Measurements from ENCODE around the gene WDR86.

Gene WDR86

DNA sequence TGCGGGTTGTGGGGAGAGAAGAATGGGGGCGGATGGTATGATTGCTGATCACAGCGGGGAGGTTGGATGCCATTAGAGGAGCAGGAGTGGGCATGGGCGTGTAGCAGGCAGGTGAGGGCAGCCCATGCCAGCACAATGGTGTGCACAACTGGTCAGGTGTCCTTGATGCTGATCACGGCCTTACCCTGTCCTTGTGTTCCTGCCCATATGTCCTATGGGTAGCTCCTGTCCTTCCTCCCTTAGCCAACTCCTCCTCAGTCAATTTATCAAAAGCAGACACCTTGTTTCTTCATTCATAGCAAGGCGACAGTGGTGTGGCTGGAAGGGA lies 30.7 kb downstream of the WDR86 start:
- TF ChIP-seq ZNF70 (CRISPR knock-in tag; IDR thresholded peaks at IDR 0.05), result no peak
- ATAC-seq, result no peak; the same call in 2 of the 3 replicates

DNA sequence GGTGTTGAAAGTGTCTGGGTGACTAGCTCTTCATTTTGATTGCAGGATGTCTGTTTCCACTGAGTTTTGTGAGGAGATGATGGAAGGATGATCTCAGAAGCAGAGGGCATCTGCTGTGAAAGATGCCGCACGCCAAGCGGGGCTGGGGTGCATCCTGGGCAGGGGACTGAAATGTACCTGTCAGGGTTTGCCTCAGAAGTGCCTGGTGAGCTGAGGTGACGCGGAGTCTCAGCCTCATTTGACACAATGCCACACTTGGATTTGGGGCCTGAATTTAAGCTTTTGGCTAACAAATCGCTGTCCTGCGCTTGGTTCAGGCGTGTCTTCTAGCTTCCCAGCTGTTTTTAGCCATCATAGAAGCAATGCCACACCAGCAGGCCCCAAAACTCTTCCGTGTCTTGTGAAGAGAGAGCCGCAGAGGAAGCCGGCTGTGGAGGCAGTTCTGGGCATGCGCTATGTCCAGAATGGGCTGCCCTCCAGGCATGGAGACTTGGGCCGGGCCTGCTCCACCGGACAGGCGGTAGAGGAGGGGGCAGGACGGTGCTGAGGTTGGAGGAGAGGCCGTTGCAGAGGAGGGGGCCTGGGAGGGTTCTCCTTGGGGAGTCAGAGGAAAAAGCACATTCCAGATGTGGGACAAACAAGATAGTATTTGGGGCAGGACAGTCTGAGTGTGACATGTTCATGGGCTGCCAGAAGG lies 31.2 kb downstream of the WDR86 start:
- ATAC-seq, result no peak
- TF ChIP-seq TCF4 (CRISPR knock-in tag; IDR thresholded peaks at IDR 0.05; ENCODE audit: borderline replicate concordance) (no peak), PPARA (CRISPR knock-in tag; IDR thresholded peaks at IDR 0.05; ENCODE audit: borderline replicate concordance) (no peak), ZFP30 (CRISPR knock-in tag; IDR thresholded peaks at IDR 0.05) (no peak), ESRRG (CRISPR knock-in tag; IDR thresholded peaks at IDR 0.05) (no peak), ZNF70 (CRISPR knock-in tag; IDR thresholded peaks at IDR 0.05) (no peak), RARB (CRISPR knock-in tag; IDR thresholded peaks at IDR 0.05) (no peak), BACH2 (CRISPR knock-in tag; IDR thresholded peaks at IDR 0.05; ENCODE audit: borderline replicate concordance) (no peak), SNAI2 (CRISPR knock-in tag; IDR thresholded peaks at IDR 0.05) (no peak), TOX (CRISPR knock-in tag; IDR thresholded peaks at IDR 0.05; ENCODE audit: borderline replicate concordance) (no peak), ZFP3 (CRISPR knock-in tag; IDR thresholded peaks at IDR 0.05) (no peak), OSR1 (CRISPR knock-in tag; IDR thresholded peaks at IDR 0.05) (no peak), ZNF8 (CRISPR knock-in tag; IDR thresholded peaks at IDR 0.05) (no peak), CSDC2 (CRISPR knock-in tag; IDR thresholded peaks at IDR 0.05) (no peak), GLIS3 (CRISPR knock-in tag; IDR thresholded peaks at IDR 0.05) (no peak), ARNTL (CRISPR knock-in tag; IDR thresholded peaks at IDR 0.05; ENCODE audit: borderline replicate concordance, low read depth) (no peak)
- TF ChIP-seq, protein P1, sequence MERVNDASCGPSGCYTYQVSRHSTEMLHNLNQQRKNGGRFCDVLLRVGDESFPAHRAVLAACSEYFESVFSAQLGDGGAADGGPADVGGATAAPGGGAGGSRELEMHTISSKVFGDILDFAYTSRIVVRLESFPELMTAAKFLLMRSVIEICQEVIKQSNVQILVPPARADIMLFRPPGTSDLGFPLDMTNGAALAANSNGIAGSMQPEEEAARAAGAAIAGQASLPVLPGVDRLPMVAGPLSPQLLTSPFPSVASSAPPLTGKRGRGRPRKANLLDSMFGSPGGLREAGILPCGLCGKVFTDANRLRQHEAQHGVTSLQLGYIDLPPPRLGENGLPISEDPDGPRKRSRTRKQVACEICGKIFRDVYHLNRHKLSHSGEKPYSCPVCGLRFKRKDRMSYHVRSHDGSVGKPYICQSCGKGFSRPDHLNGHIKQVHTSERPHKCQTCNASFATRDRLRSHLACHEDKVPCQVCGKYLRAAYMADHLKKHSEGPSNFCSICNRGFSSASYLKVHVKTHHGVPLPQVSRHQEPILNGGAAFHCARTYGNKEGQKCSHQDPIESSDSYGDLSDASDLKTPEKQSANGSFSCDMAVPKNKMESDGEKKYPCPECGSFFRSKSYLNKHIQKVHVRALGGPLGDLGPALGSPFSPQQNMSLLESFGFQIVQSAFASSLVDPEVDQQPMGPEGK (CRISPR knock-in tag; IDR thresholded peaks at IDR 0.05; ENCODE audit: borderline replicate concordance), result no peak
- TF ChIP-seq, protein P2, sequence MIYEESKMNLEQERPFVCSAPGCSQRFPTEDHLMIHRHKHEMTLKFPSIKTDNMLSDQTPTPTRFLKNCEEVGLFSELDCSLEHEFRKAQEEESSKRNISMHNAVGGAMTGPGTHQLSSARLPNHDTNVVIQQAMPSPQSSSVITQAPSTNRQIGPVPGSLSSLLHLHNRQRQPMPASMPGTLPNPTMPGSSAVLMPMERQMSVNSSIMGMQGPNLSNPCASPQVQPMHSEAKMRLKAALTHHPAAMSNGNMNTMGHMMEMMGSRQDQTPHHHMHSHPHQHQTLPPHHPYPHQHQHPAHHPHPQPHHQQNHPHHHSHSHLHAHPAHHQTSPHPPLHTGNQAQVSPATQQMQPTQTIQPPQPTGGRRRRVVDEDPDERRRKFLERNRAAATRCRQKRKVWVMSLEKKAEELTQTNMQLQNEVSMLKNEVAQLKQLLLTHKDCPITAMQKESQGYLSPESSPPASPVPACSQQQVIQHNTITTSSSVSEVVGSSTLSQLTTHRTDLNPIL (CRISPR knock-in tag; IDR thresholded peaks at IDR 0.05; ENCODE audit: low read depth), result no peak

GRCh38 chr7:151378011-151378410 lies 31.8 kb downstream of the WDR86 start:
- no peak for ATAC-seq
- TF ChIP-seq, protein P1 (CRISPR knock-in tag; IDR thresholded peaks at IDR 0.05; ENCODE audit: borderline replicate concordance), result no peak
- TF ChIP-seq, protein P3, sequence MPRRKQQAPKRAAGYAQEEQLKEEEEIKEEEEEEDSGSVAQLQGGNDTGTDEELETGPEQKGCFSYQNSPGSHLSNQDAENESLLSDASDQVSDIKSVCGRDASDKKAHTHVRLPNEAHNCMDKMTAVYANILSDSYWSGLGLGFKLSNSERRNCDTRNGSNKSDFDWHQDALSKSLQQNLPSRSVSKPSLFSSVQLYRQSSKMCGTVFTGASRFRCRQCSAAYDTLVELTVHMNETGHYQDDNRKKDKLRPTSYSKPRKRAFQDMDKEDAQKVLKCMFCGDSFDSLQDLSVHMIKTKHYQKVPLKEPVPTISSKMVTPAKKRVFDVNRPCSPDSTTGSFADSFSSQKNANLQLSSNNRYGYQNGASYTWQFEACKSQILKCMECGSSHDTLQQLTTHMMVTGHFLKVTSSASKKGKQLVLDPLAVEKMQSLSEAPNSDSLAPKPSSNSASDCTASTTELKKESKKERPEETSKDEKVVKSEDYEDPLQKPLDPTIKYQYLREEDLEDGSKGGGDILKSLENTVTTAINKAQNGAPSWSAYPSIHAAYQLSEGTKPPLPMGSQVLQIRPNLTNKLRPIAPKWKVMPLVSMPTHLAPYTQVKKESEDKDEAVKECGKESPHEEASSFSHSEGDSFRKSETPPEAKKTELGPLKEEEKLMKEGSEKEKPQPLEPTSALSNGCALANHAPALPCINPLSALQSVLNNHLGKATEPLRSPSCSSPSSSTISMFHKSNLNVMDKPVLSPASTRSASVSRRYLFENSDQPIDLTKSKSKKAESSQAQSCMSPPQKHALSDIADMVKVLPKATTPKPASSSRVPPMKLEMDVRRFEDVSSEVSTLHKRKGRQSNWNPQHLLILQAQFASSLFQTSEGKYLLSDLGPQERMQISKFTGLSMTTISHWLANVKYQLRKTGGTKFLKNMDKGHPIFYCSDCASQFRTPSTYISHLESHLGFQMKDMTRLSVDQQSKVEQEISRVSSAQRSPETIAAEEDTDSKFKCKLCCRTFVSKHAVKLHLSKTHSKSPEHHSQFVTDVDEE (CRISPR knock-in tag; IDR thresholded peaks at IDR 0.05), result no peak
- no peak for TF ChIP-seq ZNF8 (CRISPR knock-in tag; IDR thresholded peaks at IDR 0.05)
- no peak for TF ChIP-seq TOX (CRISPR knock-in tag; IDR thresholded peaks at IDR 0.05; ENCODE audit: borderline replicate concordance)
- TF ChIP-seq BACH2 (CRISPR knock-in tag; IDR thresholded peaks at IDR 0.05; ENCODE audit: borderline replicate concordance), result no peak
- TF ChIP-seq ZNF70 (CRISPR knock-in tag; IDR thresholded peaks at IDR 0.05), result no peak
- TF ChIP-seq, protein P2 (CRISPR knock-in tag; IDR thresholded peaks at IDR 0.05; ENCODE audit: low read depth), result no peak
- no peak for TF ChIP-seq ARNTL (CRISPR knock-in tag; IDR thresholded peaks at IDR 0.05; ENCODE audit: borderline replicate concordance, low read depth)
- no peak for TF ChIP-seq ZC3H10 (CRISPR knock-in tag; IDR thresholded peaks at IDR 0.05)
- TF ChIP-seq ESRRG (CRISPR knock-in tag; IDR thresholded peaks at IDR 0.05), result no peak
- TF ChIP-seq TCF4 (CRISPR knock-in tag; IDR thresholded peaks at IDR 0.05; ENCODE audit: borderline replicate concordance), result no peak
- no peak for TF ChIP-seq ZNF565 (CRISPR knock-in tag; conservative IDR thresholded peaks at IDR 0.05; ENCODE audit: low read depth)
- no peak for TF ChIP-seq POU6F1 (CRISPR knock-in tag; IDR thresholded peaks at IDR 0.05; ENCODE audit: borderline replicate concordance, low read depth)
- TF ChIP-seq ZFP30 (CRISPR knock-in tag; IDR thresholded peaks at IDR 0.05), result no peak

Data from SK-N-SH treated with all-trans-retinoic acid at 6 μM for 48 hours (cell line).